HG03432 (cell line): ENCODE measurements around the gene IQSEC3.
"Not testable (repeated sequence)": the region's sequence is repeated elsewhere in the genome, so short reads cannot be mapped to it uniquely, and the experiment has no call there.

Experiments
- ATAC-seq: cut with Tn5 transposase; IDR thresholded peaks from one replicate; pipeline ENCODE4 v1.9.1; 2021; ENCODE audit warnings: mild to moderate bottlenecking, moderate library complexity; ENCODE audit not compliant: unreplicated experiment

IQSEC3 gene

DNA sequence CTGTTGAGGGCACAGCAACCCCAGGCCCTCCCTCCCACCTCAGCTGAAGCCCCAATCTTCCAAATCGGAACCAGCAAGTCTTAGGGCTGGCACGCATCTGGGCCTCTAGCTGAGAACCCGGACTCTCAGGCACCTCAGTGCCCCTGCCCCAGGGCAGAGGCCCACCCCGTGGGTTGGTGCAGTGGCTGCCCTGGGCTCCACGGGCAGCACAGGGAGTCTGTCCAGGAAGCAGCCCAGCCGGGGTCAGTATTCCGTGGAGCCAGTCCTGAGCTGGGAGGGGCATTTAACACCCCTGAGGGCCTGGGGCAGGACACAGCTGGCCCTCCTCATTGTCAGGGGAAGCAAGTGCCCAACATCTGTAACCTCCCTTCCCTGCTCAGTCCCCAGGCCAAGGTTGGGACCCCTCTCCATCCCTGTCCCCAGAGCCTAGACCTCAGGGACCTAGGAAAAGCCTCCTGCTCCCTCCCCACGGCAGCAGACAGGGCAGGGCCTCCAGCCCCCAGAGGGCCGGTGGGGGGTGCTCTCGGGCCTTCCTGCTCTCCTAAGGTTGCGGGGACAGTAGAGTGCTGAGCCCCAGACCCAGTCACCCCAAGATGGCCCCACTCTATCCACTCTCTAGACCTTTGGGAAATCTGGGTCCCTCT lies 110.9 kb downstream of the IQSEC3 start:
- ATAC-seq, result no peak

DNA sequence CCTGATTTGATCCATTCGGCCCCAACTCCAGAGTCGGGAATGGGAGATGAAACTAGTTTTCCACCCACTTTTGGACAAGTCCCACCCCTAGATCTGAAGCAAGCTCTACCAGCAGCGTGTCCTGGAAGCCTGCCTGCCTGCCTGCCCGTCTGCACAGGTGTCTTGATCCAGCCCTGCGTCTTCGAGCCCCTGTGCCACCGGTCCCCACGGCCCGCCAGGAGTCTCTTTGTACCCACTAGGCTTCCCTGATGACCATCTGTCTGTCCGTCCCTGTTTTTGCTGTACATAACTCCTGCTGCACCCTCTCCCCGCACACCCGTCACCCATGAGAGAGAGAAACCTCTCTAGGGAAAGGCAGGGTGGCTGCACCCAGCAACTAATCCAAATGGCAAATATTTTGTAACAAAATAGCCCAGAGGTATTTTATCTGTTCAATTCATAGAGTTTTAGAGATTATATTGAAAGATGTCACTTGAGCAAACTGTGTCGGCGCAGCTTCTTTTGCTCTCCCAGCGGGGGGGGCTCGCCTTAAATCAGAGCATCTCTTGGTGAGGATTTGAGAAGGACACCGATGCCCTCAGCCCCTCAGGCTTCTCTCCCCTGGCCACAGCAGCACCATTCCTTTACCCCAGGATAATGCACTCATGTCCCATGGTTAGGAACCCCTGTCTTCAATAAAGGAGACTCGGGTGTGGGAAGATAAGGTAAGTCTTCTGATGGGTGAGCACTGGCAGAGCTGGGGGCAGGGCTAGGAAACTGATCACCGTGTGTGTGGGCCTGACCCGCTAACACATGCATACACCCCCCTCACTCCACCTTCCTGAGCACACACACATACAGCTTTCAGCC lies 111.6 kb downstream of the IQSEC3 start:
- ATAC-seq, result no peak

- no peak for ATAC-seq
These were observed 112.2 kb downstream of the IQSEC3 start for GRCh38 chr12:178829-179109.

GRCh38 chr12:179131-179884 lies 112.7 kb downstream of the IQSEC3 start:
- ATAC-seq, result no peak

DNA sequence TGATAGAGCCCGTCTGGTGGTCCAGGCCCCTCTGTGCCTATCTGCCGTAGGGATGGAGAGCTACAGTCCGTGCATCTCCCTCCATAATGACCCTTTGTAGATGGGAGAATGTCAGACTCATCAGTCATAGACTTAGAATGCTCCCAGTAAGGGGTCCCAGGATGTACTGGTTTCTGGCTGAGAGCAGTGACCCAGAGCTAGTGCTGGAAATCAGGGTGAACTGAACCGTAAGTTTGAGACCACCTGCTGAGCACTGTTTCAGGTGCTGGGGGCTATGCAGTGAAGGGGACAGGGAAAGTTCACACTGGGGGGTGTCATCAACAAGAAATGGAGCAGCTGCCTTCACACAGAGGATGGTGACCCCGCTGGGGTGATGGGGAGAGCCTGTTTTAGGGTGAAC lies 113.3 kb downstream of the IQSEC3 start:
- no peak for ATAC-seq

GRCh38 chr12:180445-180844 lies 113.9 kb downstream of the IQSEC3 start:
- no peak for ATAC-seq

- no peak for ATAC-seq
These were observed 115.4 kb downstream of the IQSEC3 start for GRCh38 chr12:181921-182320.

DNA sequence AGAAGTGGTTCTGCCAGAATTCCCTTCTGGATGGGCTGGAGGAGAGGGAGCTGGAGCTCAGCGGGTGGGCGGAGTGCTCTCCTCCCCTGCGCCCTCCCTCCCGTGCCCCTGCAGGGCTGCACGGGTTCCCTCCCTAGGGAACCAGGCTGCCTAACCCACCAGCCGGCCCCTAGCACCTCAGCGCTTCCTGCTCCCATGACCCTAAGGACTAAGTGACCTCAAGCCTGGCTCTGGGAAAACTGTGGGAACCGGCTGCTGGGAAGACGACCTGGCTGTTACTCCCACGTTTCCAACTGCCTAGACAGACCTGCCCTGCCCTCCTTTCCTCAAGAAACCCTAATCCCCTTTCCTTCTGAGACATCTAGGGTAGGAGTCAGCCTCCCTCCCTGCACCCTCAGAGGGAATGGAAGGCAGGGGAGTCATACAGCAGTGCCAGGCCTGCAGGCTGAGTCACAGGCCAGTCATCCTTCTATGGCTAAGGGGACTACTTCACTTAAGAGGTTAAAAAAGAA lies 115.9 kb downstream of the IQSEC3 start:
- no peak for ATAC-seq

- ATAC-seq, result no peak
These were observed 118.4 kb downstream of the IQSEC3 start for GRCh38 chr12:184811-185575.

GRCh38 chr12:185576-185955 lies 119.0 kb downstream of the IQSEC3 start:
- ATAC-seq, result no peak

DNA sequence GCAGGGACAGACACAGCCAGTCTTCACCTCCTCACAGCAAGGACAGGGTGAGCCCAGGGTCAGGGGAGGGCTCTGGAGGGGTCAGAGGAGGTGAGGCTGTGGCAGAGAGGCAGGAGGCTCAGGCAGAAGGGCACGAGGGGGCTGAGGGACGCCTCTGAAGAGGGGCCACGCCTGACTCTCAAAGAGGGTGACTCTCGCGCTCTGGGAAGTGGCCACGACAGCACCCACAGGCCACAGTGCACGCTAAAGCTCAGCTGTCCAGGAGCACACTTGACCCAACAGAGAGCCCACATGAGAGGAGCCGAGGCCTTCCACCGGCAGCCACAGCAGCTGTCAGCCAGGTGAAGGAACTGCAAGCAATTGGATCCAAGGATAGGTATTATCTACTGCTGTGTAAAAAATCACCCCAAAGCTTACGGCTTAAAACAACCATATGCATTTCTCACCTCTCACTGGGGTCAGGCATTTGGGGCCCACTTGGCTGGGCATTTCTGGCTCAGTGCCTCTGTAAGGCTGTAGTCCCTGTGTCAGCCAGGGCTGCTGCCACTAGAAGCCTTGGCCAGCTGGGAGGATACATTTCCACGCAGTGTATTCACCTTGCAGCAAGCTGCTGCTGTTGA lies 119.5 kb downstream of the IQSEC3 start:
- no peak for ATAC-seq

GRCh38 chr12:187986-188909 lies 121.7 kb downstream of the IQSEC3 start:
- ATAC-seq, result not testable (repeated sequence)

DNA sequence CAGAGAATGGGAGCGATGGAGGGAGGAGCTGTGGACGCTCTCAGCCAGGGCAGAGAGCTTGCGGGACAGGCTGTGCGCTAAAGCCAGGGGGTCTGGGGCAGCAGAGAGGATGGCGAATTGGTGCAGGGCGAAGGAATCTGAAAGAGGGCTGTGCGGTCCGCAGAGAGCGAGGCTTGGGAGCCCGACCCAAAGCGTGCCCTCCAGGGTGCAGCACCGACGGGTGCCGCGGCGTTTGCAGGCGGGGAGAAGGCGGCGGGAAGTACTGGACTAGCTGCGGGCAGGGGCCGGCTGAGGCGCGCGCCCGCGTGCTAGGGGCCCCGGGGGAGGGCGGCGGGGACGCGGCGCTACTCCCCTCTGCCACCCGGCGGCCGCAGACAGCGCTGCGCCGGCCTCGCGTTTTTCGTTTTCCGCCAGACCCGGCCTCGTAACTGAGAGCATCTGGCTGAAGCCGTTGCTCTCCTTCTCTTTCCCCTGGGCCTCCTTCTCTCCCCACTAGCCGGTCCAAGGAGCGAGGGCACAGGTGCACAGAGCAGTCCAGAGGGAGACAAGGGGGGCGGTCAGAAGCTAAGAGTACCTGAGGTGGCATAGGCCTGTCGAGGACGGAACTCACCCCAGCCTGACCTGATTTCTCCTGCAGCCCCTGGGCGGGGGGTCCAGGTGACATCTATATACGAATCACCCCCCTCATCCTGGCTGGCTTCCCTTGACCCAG lies 122.5 kb downstream of the IQSEC3 start:
- peak; percentile 47 for ATAC-seq

DNA sequence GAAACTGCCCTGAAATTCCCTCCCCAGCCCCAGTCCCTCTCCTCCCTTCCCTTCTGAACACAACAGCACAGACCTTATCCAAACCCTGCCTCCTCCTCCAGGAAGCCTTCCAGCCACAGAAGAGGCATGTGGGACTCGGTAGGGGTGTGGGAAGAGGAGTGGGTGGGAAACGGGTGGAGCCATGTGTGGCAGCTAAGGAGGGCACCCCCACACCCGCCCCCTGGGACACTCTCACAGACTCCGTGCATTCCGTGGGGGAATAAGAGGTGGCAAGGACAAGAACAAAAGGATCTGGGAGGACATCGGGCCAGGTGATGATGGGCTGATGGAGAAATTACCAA lies 123.0 kb downstream of the IQSEC3 start:
- no peak for ATAC-seq

- no peak for ATAC-seq
These were observed 124.3 kb downstream of the IQSEC3 start for GRCh38 chr12:190881-191280.

- no peak for ATAC-seq
These were observed 125.0 kb downstream of the IQSEC3 start for GRCh38 chr12:191541-191940.

GRCh38 chr12:193261-193660 lies 126.7 kb downstream of the IQSEC3 start:
- ATAC-seq, result no peak

DNA sequence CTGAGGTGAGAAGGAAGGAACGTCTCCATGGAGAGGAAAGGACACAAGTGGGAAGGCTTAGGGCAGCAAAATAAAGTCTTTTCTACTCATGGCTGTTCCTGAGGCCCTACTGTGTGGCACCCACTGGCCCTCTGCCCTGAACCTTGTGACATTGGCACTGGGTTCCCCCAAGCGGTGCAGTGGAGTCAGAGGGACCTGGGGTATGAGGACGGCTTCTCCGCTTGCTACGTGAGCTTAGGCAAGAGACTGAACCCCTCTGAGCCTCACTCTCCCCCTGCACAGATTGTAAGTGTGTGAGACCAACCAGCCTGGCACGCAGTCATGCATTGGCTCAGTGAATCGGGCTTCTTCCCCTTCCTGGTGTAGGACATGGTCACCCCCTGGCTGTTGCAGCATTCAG lies 127.7 kb downstream of the IQSEC3 start:
- ATAC-seq, result no peak

- ATAC-seq, result no peak
These were observed 128.6 kb downstream of the IQSEC3 start for GRCh38 chr12:195156-195555.
